Loucy (cell line): ENCODE data around the gene ADAMTS16.

ENCODE experiments used
- H2AFZ ChIP-seq: fragments of 200-600 bp; sonication (generic); 2 replicates; pipeline ENCODE4 v1.6.0; 2016; ENCODE audit warnings: antibody characterized with exemption, mild to moderate bottlenecking, low read length, moderate library complexity
- H3F3A ChIP-seq: fragments of 200-600 bp; 2 replicates; pipeline ENCODE4 v1.6.0; 2016; ENCODE audit warnings: antibody characterized with exemption, low read depth, mild to moderate bottlenecking
- H3K27me3 ChIP-seq: fragments of 200-600 bp; sonication (generic); 2 replicates; pipeline ENCODE4 v1.6.1; 2014; ENCODE audit warnings: low read length, mild to moderate bottlenecking; ENCODE audit not compliant: insufficient read depth, poor library complexity, severe bottlenecking
- H3K36me3 ChIP-seq: fragments of 200-600 bp; sonication (generic); 2 replicates; pipeline ENCODE4 v1.6.1; 2016; ENCODE audit warnings: low read length; ENCODE audit not compliant: insufficient read depth
- H3K4me1 ChIP-seq: fragments of 200-600 bp; sonication (generic); 2 replicates; pipeline ENCODE4 v1.5.1; 2014; ENCODE audit warnings: low read length, mild to moderate bottlenecking; ENCODE audit not compliant: insufficient read depth, poor library complexity, severe bottlenecking
- H3K4me2 ChIP-seq: fragments of 200-600 bp; sonication (generic); 2 replicates; pipeline ENCODE4 v1.6.0; 2014; ENCODE audit warnings: antibody characterized with exemption, low read length, low read depth, mild to moderate bottlenecking; ENCODE audit not compliant: poor library complexity, severe bottlenecking
- H3K4me3 ChIP-seq: fragments of 200-600 bp; sonication (generic); 2 replicates; pipeline ENCODE4 v1.5.1; 2014; ENCODE audit warnings: low read length, mild to moderate bottlenecking, mixed read lengths; ENCODE audit not compliant: poor library complexity, severe bottlenecking
- H3K79me2 ChIP-seq: fragments of 200-600 bp; sonication (generic); 2 replicates; pipeline ENCODE4 v1.6.1; 2014; ENCODE audit warnings: low read length; ENCODE audit not compliant: insufficient read depth
- H3K9ac ChIP-seq: fragments of 200-600 bp; sonication (generic); 2 replicates; pipeline ENCODE4 v1.6.0; 2014; ENCODE audit warnings: mild to moderate bottlenecking, low read depth, low read length, moderate library complexity; ENCODE audit not compliant: poor library complexity, severe bottlenecking
- H3K9me2 ChIP-seq: fragments of 200-600 bp; sonication (generic); replicated peaks from 2 replicates; pipeline ENCODE4 v1.6.1; 2016; ENCODE audit warnings: low read depth, low read length, mixed read lengths
- H3K9me3 ChIP-seq: fragments of 200-600 bp; sonication (generic); 2 replicates; pipeline ENCODE4 v1.6.1; 2014; ENCODE audit warnings: mild to moderate bottlenecking, antibody characterized with exemption, low read length, low read depth; ENCODE audit not compliant: insufficient read depth
- H4K20me1 ChIP-seq: fragments of 200-600 bp; sonication (generic); 2 replicates; pipeline ENCODE4 v1.6.0; 2014; ENCODE audit warnings: antibody characterized with exemption, low read length, mild to moderate bottlenecking; ENCODE audit not compliant: insufficient read depth, poor library complexity, severe bottlenecking
- EZH2phosphoT487 ChIP-seq: fragments of 200-600 bp; IDR thresholded peaks from 2 replicates; pipeline ENCODE4 v1.6.1; 2018; ENCODE audit warnings: antibody characterized with exemption, mild to moderate bottlenecking, moderate library complexity, borderline replicate concordance
- TF ChIP-seq, protein P1 (sequence below): fragments of 200-600 bp; sonication (generic); conservative IDR thresholded peaks from 2 replicates; pipeline ENCODE4 v1.5.1; 2014; ENCODE audit warnings: mild to moderate bottlenecking, antibody characterized with exemption, low read length

ADAMTS16 gene

DNA sequence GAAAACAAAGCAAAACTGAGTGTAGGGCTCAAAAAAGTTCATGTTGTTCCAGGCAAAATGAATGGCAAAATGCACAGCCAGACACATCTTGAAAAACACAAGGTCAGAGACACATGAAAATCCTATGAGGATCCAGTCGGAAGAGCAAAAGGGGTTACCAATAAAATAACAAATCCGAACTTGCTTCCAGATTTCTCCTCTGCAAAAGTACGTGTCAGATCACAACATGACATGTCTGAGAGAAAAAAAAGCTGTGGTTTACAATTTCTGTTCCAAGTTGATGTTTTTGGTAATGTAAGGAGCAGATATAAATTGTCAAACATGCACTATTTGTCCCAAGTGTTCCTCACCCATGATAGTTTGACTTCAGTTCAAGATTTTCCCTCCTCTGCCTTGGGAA, 15.9 kb upstream of the ADAMTS16 start:
- Histone ChIP-seq H3K27me3 (no peaks in the 10 kb centered on the region), H3K9me2 (no peaks in the 10 kb centered on the region), H3K79me2 (no peaks in the 10 kb centered on the region), H3K4me1 (no peaks in the 10 kb centered on the region), H3K9me3 (0 out of 2 replicates have a peak, but pooled peaks cover 2% of the 10 kb centered on the region), H3F3A (no peaks in the 10 kb centered on the region), H4K20me1 (no peaks in the 10 kb centered on the region), H3K4me3 (no peak overlapping the region), H3K9ac (no peak overlapping the region), H2AFZ (no peak overlapping the region), H3K36me3 (no peaks in the 10 kb centered on the region), H3K4me2 (no peak overlapping the region)
- TF ChIP-seq, protein P1, sequence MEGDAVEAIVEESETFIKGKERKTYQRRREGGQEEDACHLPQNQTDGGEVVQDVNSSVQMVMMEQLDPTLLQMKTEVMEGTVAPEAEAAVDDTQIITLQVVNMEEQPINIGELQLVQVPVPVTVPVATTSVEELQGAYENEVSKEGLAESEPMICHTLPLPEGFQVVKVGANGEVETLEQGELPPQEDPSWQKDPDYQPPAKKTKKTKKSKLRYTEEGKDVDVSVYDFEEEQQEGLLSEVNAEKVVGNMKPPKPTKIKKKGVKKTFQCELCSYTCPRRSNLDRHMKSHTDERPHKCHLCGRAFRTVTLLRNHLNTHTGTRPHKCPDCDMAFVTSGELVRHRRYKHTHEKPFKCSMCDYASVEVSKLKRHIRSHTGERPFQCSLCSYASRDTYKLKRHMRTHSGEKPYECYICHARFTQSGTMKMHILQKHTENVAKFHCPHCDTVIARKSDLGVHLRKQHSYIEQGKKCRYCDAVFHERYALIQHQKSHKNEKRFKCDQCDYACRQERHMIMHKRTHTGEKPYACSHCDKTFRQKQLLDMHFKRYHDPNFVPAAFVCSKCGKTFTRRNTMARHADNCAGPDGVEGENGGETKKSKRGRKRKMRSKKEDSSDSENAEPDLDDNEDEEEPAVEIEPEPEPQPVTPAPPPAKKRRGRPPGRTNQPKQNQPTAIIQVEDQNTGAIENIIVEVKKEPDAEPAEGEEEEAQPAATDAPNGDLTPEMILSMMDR: no peak
- TF ChIP-seq EZH2phosphoT487: no peak

DNA sequence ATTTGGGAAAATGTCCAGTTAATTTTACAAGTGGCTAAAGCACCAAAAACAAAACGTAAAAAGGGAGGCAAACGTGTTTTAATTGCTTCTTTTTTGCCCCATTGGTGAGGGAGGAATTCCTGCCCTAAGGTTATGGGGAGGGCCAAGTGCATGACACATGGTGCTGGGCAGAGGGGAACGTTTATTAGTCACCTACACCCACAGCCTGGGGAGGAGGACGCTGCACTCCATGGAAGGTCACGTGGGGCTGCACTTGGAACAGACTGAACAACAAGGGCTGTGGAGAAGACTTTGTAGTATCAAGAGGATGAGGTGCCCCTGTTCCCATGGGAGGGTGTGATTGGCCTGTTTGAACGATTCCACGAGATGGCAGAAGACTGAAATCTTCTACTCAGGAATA, 13.7 kb upstream of the ADAMTS16 start:
- H3K79me2 ChIP-seq: no peaks in the 10 kb centered on the region
- no peak overlapping the region for H2AFZ ChIP-seq
- H3K4me3 ChIP-seq: no peak overlapping the region
- H3K9ac ChIP-seq: no peak overlapping the region
- H3K36me3 ChIP-seq: no peaks in the 10 kb centered on the region
- H3K4me2 ChIP-seq: no peak overlapping the region
- H3K9me3 ChIP-seq: no peaks in the 10 kb centered on the region
- no peaks in the 10 kb centered on the region for H4K20me1 ChIP-seq
- TF ChIP-seq EZH2phosphoT487: no peak
- TF ChIP-seq, protein P1: no peak
- no peaks in the 10 kb centered on the region for H3F3A ChIP-seq
- H3K4me1 ChIP-seq: no peaks in the 10 kb centered on the region
- H3K27me3 ChIP-seq: no peaks in the 10 kb centered on the region
- H3K9me2 ChIP-seq: no peaks in the 10 kb centered on the region

DNA sequence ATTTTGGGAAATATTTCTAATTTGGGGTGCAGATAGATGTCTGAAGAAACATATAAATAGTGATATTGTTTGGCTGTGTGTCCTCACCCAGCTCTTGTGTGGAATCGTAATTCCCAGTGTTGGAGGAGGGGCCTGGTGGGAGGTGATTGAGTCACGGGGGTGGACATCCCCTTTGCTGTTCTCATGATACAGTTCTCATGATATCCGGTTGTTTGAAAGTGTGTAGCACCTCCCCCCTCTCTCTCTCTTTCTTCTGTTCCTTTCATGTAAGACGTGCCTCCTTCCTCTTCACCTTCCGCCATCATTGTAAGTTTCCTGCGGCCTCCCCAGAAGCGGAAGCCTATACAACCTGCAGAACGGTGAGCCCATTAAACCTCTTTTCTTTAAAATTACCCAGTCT, 11.4 kb upstream of the ADAMTS16 start:
- Histone ChIP-seq H4K20me1 (no peaks in the 10 kb centered on the region), H3K27me3 (no peaks in the 10 kb centered on the region), H3K9ac (no peak overlapping the region), H3F3A (no peaks in the 10 kb centered on the region), H3K9me3 (no peaks in the 10 kb centered on the region), H3K36me3 (no peaks in the 10 kb centered on the region), H2AFZ (no peak overlapping the region), H3K9me2 (no peaks in the 10 kb centered on the region), H3K79me2 (no peaks in the 10 kb centered on the region), H3K4me1 (no peaks in the 10 kb centered on the region), H3K4me2 (no peak overlapping the region), H3K4me3 (no peak overlapping the region)
- TF ChIP-seq EZH2phosphoT487: no peak
- TF ChIP-seq, protein P1: no peak
